Stimulated activated CD8-positive, alpha-beta memory T cell treated with anti-CD3 and anti-CD28 coated beads, Interleukin-4, amount 100 ng/mL, for 1 hour (primary cell): ENCODE measurements around the gene PROX1.

Source experiments
- DNase-seq, 2 donors: peaks; one replicate each; pipeline ENCODE4 v3.0.0-alpha.2; 2020; ENCODE audit warnings: low read depth in 2 of 2, low spot score in 1 of 2

The PROX1 gene

DNA sequence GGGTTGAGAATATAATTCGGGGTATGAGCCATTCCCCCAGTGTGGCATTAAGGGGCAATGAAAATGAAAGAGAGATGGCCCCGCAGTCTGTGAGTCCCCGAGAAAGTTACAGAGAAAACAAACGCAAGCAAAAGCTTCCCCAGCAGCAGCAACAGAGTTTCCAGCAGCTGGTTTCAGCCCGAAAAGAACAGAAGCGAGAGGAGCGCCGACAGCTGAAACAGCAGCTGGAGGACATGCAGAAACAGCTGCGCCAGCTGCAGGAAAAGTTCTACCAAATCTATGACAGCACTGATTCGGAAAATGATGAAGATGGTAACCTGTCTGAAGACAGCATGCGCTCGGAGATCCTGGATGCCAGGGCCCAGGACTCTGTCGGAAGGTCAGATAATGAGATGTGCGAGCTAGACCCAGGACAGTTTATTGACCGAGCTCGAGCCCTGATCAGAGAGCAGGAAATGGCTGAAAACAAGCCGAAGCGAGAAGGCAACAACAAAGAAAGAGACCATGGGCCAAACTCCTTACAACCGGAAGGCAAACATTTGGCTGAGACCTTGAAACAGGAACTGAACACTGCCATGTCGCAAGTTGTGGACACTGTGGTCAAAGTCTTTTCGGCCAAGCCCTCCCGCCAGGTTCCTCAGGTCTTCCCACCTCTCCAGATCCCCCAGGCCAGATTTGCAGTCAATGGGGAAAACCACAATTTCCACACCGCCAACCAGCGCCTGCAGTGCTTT lies 9.4 kb downstream of the PROX1 start:
- no peak for DNase-seq

GRCh38 chr1:213997772-213998107 lies 10.0 kb downstream of the PROX1 start:
- DNase-seq, result no peak

DNA sequence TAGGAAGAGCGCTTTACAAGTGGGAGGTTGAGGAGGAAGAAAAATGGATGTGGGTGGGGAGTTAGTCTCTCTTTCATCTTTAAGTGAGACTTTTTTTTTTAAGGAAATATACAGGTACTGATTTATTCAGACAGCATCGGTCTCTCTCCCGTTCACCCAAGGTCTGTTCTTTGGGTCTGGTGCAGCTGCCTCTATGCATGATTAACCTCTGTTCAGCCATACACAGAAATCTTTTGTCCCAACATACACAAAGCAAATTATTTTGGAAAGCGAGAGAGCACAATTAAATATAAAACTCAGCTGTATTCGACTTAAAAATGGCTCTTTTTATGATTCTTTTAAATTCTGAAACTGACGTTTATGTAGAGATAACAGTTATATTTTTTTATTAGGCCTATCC lies 11.0 kb downstream of the PROX1 start:
- DNase-seq, result no peak

GRCh38 chr1:213999732-214000131 lies 12.0 kb downstream of the PROX1 start:
- no peak for DNase-seq

DNA sequence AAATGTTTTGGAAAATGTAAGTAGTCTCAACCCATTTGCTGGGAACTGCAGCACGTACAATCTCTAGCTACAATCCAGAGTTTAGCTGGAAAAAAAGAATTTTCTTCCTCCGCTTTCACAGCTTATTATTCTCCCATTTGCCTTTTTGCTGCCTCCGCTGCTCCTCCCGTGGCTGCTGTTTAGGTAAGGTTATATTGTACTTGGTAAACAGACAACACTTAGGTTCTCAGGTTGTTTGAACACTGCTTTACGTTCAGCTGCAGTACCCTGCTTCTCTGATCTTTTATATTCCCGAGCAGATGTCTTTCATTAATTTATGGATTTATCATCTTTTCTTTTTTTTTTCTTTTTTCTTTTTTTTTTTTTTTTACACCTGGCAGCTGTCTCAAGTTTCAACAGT lies 14.3 kb downstream of the PROX1 start:
- DNase-seq, result no peak

- DNase-seq, result no peak
These were observed 14.7 kb downstream of the PROX1 start for GRCh38 chr1:214002472-214002871.

GRCh38 chr1:214003233-214003632 lies 15.5 kb downstream of the PROX1 start:
- no peak for DNase-seq

GRCh38 chr1:214004014-214004413 lies 16.2 kb downstream of the PROX1 start:
- no peak for DNase-seq

DNA sequence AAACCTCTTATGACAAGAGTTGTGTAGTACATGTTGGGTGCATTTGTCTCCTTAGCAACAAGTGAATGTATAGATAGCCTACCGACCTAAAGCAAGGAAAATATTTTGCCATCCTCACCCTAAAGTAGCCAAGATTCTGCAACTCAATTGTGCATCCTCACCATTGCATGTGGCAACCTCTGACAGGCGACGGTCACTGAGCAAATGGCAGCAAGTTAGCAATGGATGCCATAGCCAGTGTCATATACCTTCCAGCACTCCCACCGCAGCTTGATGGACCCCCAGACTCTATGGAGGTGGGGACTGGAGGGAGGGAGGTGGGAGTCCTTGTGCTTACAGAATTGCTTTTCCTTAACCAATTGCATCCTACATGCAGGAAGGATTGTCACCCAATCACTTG lies 17.0 kb downstream of the PROX1 start:
- DNase-seq, result no peak

GRCh38 chr1:214005708-214006107 lies 17.9 kb downstream of the PROX1 start:
- DNase-seq, result no peak

GRCh38 chr1:214006845-214007244 lies 19.1 kb downstream of the PROX1 start:
- DNase-seq, result no peak

- no peak for DNase-seq
These were observed 20.6 kb downstream of the PROX1 start for GRCh38 chr1:214008347-214008746.

DNA sequence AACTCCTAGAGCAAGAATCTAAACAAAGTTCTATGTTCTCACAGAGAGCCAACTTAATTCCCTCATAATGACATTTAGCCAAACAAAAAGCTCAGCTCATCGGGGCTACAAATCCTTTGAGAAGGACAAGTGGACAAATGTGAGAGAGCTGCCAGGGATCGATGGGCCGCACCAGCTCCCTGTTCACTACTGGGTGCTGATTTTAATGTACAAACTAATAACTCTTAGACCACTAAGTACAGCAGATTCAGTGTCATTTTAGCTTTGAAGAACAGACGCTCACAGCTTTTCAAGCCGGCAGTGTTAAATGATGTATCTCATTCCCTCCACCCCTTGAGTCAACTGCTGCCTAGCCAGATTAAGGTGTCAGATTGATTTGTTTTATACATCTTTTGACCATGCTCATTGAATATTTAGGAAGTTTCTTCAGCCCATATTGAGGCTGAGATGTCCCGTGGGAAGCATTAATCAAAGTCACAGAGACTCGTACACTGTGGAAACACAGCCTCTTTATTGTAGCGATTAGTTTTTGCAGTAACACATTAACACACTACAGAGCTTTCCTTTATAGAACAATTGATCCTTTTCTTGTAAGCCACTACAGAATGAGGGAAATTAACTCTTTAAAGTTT lies 21.1 kb downstream of the PROX1 start:
- no peak for DNase-seq

GRCh38 chr1:214009423-214010196 lies 21.8 kb downstream of the PROX1 start:
- no peak for DNase-seq

- no peak for DNase-seq
These were observed 22.4 kb downstream of the PROX1 start for GRCh38 chr1:214010197-214010573.

DNA sequence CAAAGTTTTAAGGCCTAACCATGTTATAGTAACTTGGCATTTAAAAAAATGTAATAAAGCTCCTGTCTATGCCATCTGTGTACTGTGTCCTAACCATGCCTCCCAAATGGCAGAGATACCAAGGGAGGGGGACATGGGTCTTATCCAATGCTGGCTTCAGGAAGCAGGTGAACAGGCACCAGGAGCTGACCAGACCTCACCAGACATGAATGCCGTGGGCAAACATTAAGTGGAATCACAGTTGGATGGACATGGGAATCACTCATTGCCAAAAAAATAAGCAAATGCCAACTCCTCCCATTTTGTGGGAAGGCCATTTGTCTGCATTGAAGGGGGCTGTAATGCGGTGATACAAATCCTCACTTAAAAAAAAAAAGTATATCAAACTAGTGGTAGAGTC lies 22.9 kb downstream of the PROX1 start:
- no peak for DNase-seq

DNA sequence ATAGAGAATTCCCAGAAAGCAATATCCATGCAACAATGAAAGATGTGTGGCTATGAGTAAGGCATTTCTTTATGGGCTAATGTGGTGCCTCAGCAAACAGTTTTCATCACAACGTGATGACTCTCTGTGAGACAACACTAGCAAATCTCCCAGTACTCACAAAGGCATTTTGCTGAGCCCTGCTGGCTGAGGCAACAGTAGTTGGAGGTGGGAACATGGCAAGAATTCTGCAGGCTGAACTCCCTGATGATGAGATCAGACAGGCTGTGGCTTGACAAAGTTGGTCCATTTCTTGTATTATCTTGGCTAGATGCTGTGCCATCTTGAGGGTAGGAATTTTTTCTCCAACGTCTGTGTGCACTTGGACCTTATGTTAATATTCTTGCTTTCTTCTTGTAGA lies 24.6 kb downstream of the PROX1 start:
- DNase-seq, result no peak

DNA sequence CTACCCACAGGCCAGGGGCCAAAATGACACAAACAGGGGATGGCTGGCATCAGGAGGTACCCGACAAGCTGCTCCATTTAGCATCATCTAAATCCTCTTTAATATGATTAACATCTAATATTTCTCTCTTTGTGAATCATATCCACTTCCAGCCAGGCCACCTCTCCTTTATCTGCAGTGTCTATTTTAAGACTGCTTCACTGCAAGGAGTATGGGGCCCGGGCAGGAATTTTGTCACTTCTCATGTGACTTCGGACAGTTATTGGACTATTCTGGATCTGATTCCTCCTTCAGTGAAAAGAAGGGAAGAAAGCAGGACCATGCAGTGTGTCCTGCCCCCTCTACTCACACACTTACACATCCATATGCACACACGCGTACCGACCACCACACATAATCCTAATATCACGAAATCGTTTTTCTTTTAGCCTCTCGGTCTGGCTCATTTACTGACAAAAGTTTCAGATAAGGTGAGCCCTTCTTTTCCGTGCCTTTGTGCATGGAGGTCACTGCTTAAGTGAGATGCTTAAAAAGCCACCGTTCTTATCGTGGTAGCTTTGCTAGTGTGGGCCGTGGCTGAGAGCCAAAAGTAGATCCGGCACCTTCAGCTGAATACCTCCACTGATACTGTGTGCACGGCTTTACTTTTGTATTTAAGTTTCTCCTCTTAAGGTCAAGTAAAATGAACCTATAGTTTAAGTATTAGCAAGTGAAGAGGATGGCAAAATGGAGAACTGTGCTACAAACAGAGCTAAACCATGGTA lies 26.0 kb downstream of the PROX1 start:
- DNase-seq, result no peak

DNA sequence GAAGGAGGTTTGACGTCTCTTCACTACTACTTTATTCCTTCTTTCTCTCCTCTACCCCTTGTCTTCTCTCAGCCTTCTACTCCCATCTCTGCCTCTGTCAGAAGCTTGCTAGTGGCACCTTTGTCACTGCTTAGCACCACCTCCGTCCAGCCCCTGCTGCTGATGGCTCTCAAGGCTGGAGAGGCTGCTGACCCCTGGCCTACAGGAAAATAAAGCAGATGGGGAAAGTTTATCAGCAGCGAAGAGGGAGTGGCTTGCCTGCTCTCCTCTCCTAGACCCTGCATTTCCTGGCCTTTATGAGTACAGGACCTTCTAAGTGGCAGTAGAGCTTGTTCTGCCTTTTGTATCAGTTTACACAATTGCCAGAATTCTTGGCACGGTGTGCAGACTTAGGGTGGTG lies 27.0 kb downstream of the PROX1 start:
- no peak for DNase-seq

DNA sequence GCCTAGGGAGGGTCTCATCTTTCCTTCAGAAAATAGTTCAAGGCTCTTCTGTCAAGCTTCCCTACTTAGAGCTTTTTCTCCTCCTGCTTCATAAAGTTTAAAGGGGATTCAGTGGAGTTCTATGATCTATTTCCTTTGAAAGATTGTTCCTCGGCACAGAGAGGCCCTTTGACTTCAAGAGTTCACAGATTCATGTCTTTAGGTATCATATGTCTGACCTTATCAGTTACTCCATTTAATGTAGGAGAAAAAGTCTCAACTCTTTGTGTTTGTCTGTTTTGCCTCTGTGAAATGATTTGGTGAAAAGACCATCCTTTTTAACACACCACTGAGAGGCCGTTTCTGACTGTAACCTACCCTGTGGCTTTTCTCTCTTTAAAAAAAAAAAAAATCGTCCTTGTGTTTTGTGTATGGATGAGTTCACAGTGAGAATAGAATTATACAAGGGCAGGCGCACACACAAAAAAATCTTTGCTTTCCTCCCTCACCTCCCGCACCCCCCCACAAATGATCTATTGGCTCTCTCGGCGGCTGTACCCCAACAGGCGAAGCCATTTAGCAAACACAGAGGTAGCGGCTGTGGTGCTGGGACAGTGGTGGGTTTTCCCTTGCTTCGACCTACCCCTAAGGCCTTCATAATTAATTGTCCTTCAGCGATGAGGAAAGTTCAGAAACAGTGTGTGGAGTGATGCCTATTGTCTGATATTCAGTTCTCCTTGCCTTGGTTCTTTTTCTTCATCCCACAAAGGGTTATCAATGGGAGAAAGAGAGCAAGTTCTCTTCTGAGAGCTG lies 29.6 kb downstream of the PROX1 start:
- DNase-seq, result no peak
